Renal cortex interstitium (tissue), 11 donors: ENCODE results near the gene RAB31. TPM values are rescaled to one million over a fixed set of nuclear protein-coding genes. Genes with fewer than 3 reads are reported as not detected.
A peak's percentile ranks its signal among the peaks of the same experiment; 100 is the strongest.

Experiments used
- DNase-seq, 11 donors: peaks; one replicate each; pipeline ENCODE4 v3.0.0-alpha.2; 2013; ENCODE audit warnings: low read depth in 9 of 11, low spot score in 4 of 11; ENCODE audit errors: extremely low read depth in 1 of 11
- polyA plus RNA-seq, 3 donors: library from polyadenylated mRNA; unstranded; fragments of 120-200 nt; gene quantifications; one replicate each; pipeline ENCODE4 v1.2.1, GENCODE V29; 2013; ENCODE audit not compliant: insufficient read length in 3 of 3

The RAB31 gene
- polyA plus RNA-seq, 3 donors = 25.3 to 30.7 (median 30.4) TPM

- no peak for DNase-seq
Measured at GRCh38 chr18:9858642-9859041, 150.5 kb downstream of the RAB31 start.

- no peak for DNase-seq
Measured at GRCh38 chr18:9859232-9859631, 151.1 kb downstream of the RAB31 start.

- DNase-seq = no peak
Measured at GRCh38 chr18:9860682-9861081, 152.6 kb downstream of the RAB31 start.

GRCh38 chr18:9861157-9861556, 153.1 kb downstream of the RAB31 start:
- no peak for DNase-seq

- DNase-seq = no peak
Measured at GRCh38 chr18:9861933-9862332, 153.8 kb downstream of the RAB31 start.

GRCh38 chr18:9862686-9863085, 154.6 kb downstream of the RAB31 start:
- no peak for DNase-seq

- no peak for DNase-seq
Measured at GRCh38 chr18:9863282-9863681, 155.2 kb downstream of the RAB31 start.

GRCh38 chr18:9865764-9866490, 157.8 kb downstream of the RAB31 start:
- no peak for DNase-seq

- DNase-seq = no peak
Measured at GRCh38 chr18:9866627-9867026, 158.5 kb downstream of the RAB31 start.

GRCh38 chr18:9867071-9867594, 159.0 kb downstream of the RAB31 start:
- no peak for DNase-seq

- no peak for DNase-seq
Measured at GRCh38 chr18:9868857-9869714, 161.0 kb downstream of the RAB31 start.

GRCh38 chr18:9869715-9870430, 161.8 kb downstream of the RAB31 start:
- DNase-seq = peak in 2 of 11 donors; percentile 39 to 52

GRCh38 chr18:9870431-9871008, 162.4 kb downstream of the RAB31 start:
- no peak for DNase-seq

- no peak for DNase-seq
Measured at GRCh38 chr18:9871244-9871746, 163.2 kb downstream of the RAB31 start.

GRCh38 chr18:9872823-9873222, 164.7 kb downstream of the RAB31 start:
- DNase-seq = no peak

- DNase-seq = no peak
Measured at GRCh38 chr18:9874728-9875127, 166.6 kb downstream of the RAB31 start.

- DNase-seq = no peak
Measured at GRCh38 chr18:9876212-9876866, 168.2 kb downstream of the RAB31 start.

GRCh38 chr18:9876867-9877654, 169.0 kb downstream of the RAB31 start:
- peak in 5 of 11 donors; percentile 20 to 39 (median 29) for DNase-seq
